ENCODE results near the gene PDE7B. TPM values are rescaled to one million over a fixed set of nuclear protein-coding genes. Genes with fewer than 3 reads are reported as not detected.
"Not testable (repeated sequence)": the region's sequence is repeated elsewhere in the genome, so short reads cannot be mapped to it uniquely, and the experiment has no call there.

PDE7B gene
- total RNA-seq, 1 donor from 2014 or later = 0.62 TPM

GRCh38 chr6:136213853-136214252 is 362.4 kb downstream of the PDE7B start:
- Mint-ChIP-seq H3K9me3 (ENCODE audit: unreplicated experiment) (no peaks in the 10 kb centered on the region), H3K36me3 (ENCODE audit: low read depth, unreplicated experiment) (no peaks in the 10 kb centered on the region), H3K4me3 (ENCODE audit: unreplicated experiment) (no peak overlapping the region), H3K27ac (ENCODE audit: unreplicated experiment) (no peak overlapping the region), H3K27me3 (ENCODE audit: unreplicated experiment) (peaks cover 4% of the 10 kb centered on the region), H3K4me1 (ENCODE audit: unreplicated experiment) (no peaks in the 10 kb centered on the region)
- no peak for TF ChIP-seq CTCF (IDR thresholded peaks at IDR 0.05; ENCODE audit: unreplicated experiment)
- DNase-seq (ENCODE audit: low spot score) = no peak

- no peak overlapping the region for H3K27ac Mint-ChIP-seq (ENCODE audit: unreplicated experiment)
- TF ChIP-seq CTCF (IDR thresholded peaks at IDR 0.05; ENCODE audit: unreplicated experiment) = no peak
- DNase-seq (ENCODE audit: low spot score) = no peak
- no peaks in the 10 kb centered on the region for H3K9me3 Mint-ChIP-seq (ENCODE audit: unreplicated experiment)
- H3K4me1 Mint-ChIP-seq (ENCODE audit: unreplicated experiment) = no peaks in the 10 kb centered on the region
- H3K4me3 Mint-ChIP-seq (ENCODE audit: unreplicated experiment) = no peak overlapping the region
- H3K36me3 Mint-ChIP-seq (ENCODE audit: low read depth, unreplicated experiment) = no peaks in the 10 kb centered on the region
- H3K27me3 Mint-ChIP-seq (ENCODE audit: unreplicated experiment) = peaks cover 3% of the 10 kb centered on the region
Observed at GRCh38 chr6:136216503-136217401, 365.3 kb downstream of the PDE7B start.

DNA sequence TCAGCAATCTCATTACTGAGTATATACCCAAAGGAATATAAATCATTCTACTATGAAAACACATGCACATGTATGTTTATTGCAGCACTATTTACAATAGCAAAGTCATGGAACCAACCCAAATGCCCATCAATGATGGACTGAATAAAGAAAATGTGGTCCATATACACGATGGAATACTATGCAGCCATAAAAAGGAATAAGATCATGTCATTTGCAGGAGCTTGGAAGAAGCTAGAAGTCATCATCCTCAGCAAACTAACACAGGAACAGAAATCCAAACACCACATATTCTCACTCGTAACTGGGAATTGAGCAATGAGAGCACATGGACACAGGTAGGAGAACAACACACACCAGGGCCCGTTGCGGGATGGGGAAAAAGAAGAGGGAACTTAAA is 373.5 kb downstream of the PDE7B start:
- H3K27ac Mint-ChIP-seq (ENCODE audit: unreplicated experiment); H3K4me3 Mint-ChIP-seq (ENCODE audit: unreplicated experiment); H3K27me3 Mint-ChIP-seq (ENCODE audit: unreplicated experiment); H3K36me3 Mint-ChIP-seq (ENCODE audit: low read depth, unreplicated experiment); H3K9me3 Mint-ChIP-seq (ENCODE audit: unreplicated experiment); DNase-seq (ENCODE audit: low spot score): not testable (repeated sequence)
- peaks cover 20% of the 10 kb centered on the region for H3K4me1 Mint-ChIP-seq (ENCODE audit: unreplicated experiment)

GRCh38 chr6:136225496-136225895 is 374.0 kb downstream of the PDE7B start:
- TF ChIP-seq CTCF (IDR thresholded peaks at IDR 0.05; ENCODE audit: unreplicated experiment) = no peak
- Mint-ChIP-seq H3K4me1 (ENCODE audit: unreplicated experiment) (peaks cover 20% of the 10 kb centered on the region), H3K27ac (ENCODE audit: unreplicated experiment) (no peak overlapping the region), H3K36me3 (ENCODE audit: low read depth, unreplicated experiment) (no peaks in the 10 kb centered on the region), H3K4me3 (ENCODE audit: unreplicated experiment) (no peak overlapping the region), H3K27me3 (ENCODE audit: unreplicated experiment) (peaks cover 2% of the 10 kb centered on the region), H3K9me3 (ENCODE audit: unreplicated experiment) (no peaks in the 10 kb centered on the region)
- DNase-seq (ENCODE audit: low spot score) = no peak

DNA sequence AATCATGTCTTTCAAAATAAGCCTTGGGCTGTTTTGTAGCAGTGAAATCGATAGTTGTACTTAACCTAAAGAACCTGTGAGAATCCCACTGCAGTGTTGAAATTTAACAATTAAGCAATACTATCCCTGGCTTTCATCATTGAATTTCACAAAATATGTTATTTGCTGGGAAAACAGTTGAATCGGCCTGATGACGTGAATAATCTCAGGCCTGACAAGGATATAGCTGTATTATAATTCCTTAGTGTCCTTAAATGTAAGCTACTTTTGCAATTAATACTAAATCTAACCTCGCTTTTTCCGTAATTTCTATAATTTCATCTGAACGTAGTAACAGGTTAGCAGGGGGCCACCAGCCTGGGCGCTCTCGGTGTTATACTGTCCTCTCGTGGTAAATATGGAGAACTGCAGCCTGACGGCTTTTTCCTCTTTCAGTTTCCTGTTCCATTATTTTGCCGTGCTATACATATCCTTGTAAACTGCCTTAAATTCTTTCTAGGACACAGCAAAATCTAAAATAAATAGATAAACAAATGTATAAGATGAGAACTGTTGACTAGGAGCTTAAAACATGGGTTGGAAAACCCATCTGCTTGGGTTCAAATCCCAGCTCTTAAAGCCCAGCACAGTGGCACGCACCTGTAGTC is 374.6 kb downstream of the PDE7B start:
- no peaks in the 10 kb centered on the region for H3K36me3 Mint-ChIP-seq (ENCODE audit: low read depth, unreplicated experiment)
- TF ChIP-seq CTCF (IDR thresholded peaks at IDR 0.05; ENCODE audit: unreplicated experiment) = peak; percentile 99
- H3K27me3 Mint-ChIP-seq (ENCODE audit: unreplicated experiment) = peaks cover 2% of the 10 kb centered on the region
- peaks cover 20% of the 10 kb centered on the region for H3K4me1 Mint-ChIP-seq (ENCODE audit: unreplicated experiment)
- no peak overlapping the region for H3K4me3 Mint-ChIP-seq (ENCODE audit: unreplicated experiment)
- no peak overlapping the region for H3K27ac Mint-ChIP-seq (ENCODE audit: unreplicated experiment)
- DNase-seq (ENCODE audit: low spot score) = peak; percentile 57
- no peaks in the 10 kb centered on the region for H3K9me3 Mint-ChIP-seq (ENCODE audit: unreplicated experiment)

All from endothelial cell (in vitro differentiated cells).